Fibroblast of mammary gland (primary cell): ENCODE data around the gene CHAT.

Experiments
- DNase-seq: peaks from one replicate; pipeline ENCODE4 v3.0.0-alpha.2; 2010; ENCODE audit warnings: low read depth
- H3K4me3 ChIP-seq: 2 replicates; pipeline ENCODE4 v1.5.1; 2011; ENCODE audit warnings: low read depth, mild to moderate bottlenecking, low read length, moderate library complexity; ENCODE audit not compliant: control insufficient read depth
- CTCF ChIP-seq: conservative IDR thresholded peaks from 2 replicates; pipeline ENCODE4 v1.5.1; 2011; ENCODE audit warnings: low read depth, low read length, inconsistent platforms; ENCODE audit not compliant: control insufficient read depth, insufficient read depth

Gene CHAT

DNA sequence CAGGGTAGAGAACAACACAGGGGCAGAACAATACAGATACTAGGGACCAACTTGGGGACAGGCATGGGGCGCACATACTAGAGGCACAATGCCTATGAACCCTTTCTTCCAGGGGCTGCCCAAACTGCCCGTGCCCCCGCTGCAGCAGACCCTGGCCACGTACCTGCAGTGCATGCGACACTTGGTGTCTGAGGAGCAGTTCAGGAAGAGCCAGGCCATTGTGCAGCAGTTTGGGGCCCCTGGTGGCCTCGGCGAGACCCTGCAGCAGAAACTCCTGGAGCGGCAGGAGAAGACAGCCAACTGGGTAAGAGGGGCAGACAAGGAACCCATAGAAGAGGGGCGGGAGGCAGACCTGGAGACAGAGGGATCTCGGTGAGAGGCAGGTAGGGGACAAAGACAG lies 5.8 kb downstream of the CHAT start:
- no peak overlapping the region for H3K4me3 ChIP-seq
- no peak for TF ChIP-seq CTCF
- DNase-seq: no peak

GRCh38 chr10:49620286-49620810 lies 6.5 kb downstream of the CHAT start:
- no peak overlapping the region for H3K4me3 ChIP-seq
- no peak for DNase-seq
- TF ChIP-seq CTCF: no peak

DNA sequence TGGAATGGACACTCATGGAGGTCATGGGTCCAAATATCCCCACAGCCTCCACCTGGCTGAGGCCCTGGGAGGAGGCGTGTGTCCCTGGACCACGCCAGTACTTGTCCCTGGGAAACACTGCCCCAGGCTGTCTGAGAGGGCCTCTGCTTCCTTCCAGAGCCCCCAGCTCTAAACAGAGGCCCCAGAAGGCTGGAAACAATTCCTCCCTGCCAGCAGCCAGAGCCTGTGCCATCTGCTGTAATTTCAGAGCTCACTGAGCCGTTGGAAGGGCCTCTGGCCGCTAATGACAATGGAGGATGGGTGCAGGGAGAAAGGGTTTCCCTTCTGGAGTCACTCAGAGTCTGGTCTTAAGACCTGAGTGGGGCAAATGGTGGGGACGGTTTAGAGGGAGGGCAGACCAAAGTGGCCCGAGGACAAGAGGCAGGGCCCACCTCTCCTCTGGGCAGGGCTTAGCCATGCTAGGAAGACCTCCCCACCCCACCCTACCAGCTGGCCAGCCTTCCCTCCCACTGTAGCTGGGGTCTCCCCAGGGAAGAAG lies 7.1 kb downstream of the CHAT start:
- TF ChIP-seq CTCF: no peak
- no peak for DNase-seq
- no peak overlapping the region for H3K4me3 ChIP-seq

DNA sequence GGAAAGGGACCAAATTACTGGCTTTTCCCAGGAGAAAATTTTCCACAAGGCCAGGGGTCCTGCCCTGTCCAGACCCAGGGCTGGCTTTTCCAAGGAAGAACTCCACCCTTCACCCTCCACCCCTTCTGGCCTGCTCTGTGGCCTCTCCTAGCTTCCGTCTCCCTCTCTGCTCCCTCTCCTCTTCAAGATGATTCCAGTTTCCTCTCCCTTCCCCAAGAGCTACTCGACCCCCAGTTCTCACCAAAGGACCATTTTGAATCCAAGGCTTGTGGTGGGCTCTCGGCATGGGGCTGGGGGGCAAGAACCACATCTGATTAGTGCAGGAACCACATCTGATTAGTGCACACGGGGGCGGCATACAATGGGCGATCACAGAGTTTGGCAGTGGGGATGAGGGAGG lies 7.7 kb downstream of the CHAT start:
- no peak overlapping the region for H3K4me3 ChIP-seq
- no peak for TF ChIP-seq CTCF
- DNase-seq: no peak

- DNase-seq: no peak
- no peak for TF ChIP-seq CTCF
- H3K4me3 ChIP-seq: no peak overlapping the region
Measured at GRCh38 chr10:49622426-49623425, 8.9 kb downstream of the CHAT start.

GRCh38 chr10:49624629-49625028 lies 10.8 kb downstream of the CHAT start:
- no peak for DNase-seq
- TF ChIP-seq CTCF: no peak
- H3K4me3 ChIP-seq: no peak overlapping the region
